SK-N-SH (cell line): Measurements from ENCODE around the gene AFF3.

Experiments
- CTCF ChIP-seq: fragments of 200-600 bp; sonication (generic); IDR thresholded peaks from 2 replicates; pipeline ENCODE4 v1.6.1; 2017; ENCODE audit warnings: antibody characterized with exemption, mild to moderate bottlenecking, moderate library complexity
- RFX5 ChIP-seq: IDR thresholded peaks from 2 replicates; pipeline ENCODE4 v1.6.1; 2012; ENCODE audit warnings: mild to moderate bottlenecking, improper control_type of control experiment, low read length

- TF ChIP-seq CTCF, result no peak
- TF ChIP-seq RFX5, result no peak
Observed at GRCh38 chr2:99571021-99571420, 571.4 kb downstream of the AFF3 start.
